DND-41 (cell line): ENCODE data around the gene SLC66A2.

Experiments
- EZH2 ChIP-seq: IDR thresholded peaks from 3 replicates; pipeline ENCODE4 v1.6.1; 2012; ENCODE audit warnings: borderline replicate concordance, low read depth, mild to moderate bottlenecking, moderate library complexity, low read length, inconsistent platforms; ENCODE audit not compliant: severe bottlenecking
- TF ChIP-seq, protein P1 (sequence below): IDR thresholded peaks from 2 replicates; pipeline ENCODE4 v1.5.1; 2012; ENCODE audit warnings: borderline replicate concordance, low read length, moderate library complexity, mild to moderate bottlenecking; ENCODE audit not compliant: poor library complexity, severe bottlenecking; ENCODE audit errors: extremely low read depth

- TF ChIP-seq, protein P1, sequence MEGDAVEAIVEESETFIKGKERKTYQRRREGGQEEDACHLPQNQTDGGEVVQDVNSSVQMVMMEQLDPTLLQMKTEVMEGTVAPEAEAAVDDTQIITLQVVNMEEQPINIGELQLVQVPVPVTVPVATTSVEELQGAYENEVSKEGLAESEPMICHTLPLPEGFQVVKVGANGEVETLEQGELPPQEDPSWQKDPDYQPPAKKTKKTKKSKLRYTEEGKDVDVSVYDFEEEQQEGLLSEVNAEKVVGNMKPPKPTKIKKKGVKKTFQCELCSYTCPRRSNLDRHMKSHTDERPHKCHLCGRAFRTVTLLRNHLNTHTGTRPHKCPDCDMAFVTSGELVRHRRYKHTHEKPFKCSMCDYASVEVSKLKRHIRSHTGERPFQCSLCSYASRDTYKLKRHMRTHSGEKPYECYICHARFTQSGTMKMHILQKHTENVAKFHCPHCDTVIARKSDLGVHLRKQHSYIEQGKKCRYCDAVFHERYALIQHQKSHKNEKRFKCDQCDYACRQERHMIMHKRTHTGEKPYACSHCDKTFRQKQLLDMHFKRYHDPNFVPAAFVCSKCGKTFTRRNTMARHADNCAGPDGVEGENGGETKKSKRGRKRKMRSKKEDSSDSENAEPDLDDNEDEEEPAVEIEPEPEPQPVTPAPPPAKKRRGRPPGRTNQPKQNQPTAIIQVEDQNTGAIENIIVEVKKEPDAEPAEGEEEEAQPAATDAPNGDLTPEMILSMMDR = no peak
- no peak for TF ChIP-seq EZH2
Measured at GRCh38 chr18:79902640-79903039, 48.8 kb downstream of the SLC66A2 start.
